ENCODE measurements around the gene ARHGAP25. TPM values are rescaled to one million over a fixed set of nuclear protein-coding genes. Genes with fewer than 3 reads are reported as not detected.

Gene ARHGAP25
- total and polyA plus RNA-seq, 2 of the 4 experiments (the other 2 are of a cell fraction) = 0.29 to 0.36 TPM

DNA sequence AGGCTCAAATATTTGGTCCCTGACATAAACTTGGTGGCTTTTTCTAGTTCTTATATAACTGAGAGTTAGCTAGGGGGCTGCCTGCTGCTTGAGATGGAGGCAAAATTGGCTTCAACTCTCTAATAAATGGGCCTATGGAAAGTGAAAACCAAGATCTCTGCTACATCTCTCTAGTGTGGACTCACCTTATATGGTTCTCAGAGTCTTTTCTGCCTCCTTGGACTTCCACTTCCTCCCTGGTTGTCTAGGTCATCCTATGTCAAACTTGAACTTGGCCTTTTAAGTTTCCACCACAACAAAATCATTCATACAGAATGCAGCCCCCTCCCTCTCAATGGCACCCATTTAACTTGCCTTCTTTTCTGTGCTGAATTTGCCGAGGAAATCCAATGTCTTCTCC, 23.9 kb upstream of the ARHGAP25 start:
- H3K14ac ChIP-seq (replicated peaks; ENCODE audit: low read depth, low read length) = peak overlapping the region; percentile 18; the same call in 1 of the 2 replicates
- H2AFZ ChIP-seq (replicated peaks; ENCODE audit: low read length, poor library complexity) = no peak overlapping the region
- H3K4me2 ChIP-seq (ENCODE audit: low read depth, low read length) = no peak overlapping the region
- no peak overlapping the region; the same call in 1 of the 2 replicates for H2AK5ac ChIP-seq (ENCODE audit: low read depth, low read length)
- H3K9me3 ChIP-seq (ENCODE audit: control insufficient read depth, insufficient read depth, low read length) = no peaks in the 10 kb centered on the region
- no peak overlapping the region for H3K27ac ChIP-seq (ENCODE audit: insufficient read depth, low read length)
- dilution Hi-C loops (cut with HindIII; ENCODE audit: low sequenced_read_pairs, unreplicated experiment) = no loop called here
- H2BK5ac ChIP-seq (ENCODE audit: low read depth, low read length, poor library complexity, severe bottlenecking) = no peak overlapping the region
- peak overlapping the region; percentile 41; the same call in 1 of the 2 replicates for H2BK20ac ChIP-seq (ENCODE audit: low read depth, low read length)
- ATAC-seq (ENCODE audit: low read depth) (no peak), DNase-seq (no peak)
- H3K79me1 ChIP-seq (ENCODE audit: low read depth in 1 of 2, low read length in 2 of 2) = no peaks in the 10 kb centered on the region
- H3K4ac ChIP-seq (ENCODE audit: low read depth, low read length) = peak overlapping the region; percentile 71; the same call in 1 of the 2 replicates
- no TSS peak for BruUV-seq (replicated peaks)
- no peaks in the 10 kb centered on the region for H3K36me3 ChIP-seq (ENCODE audit: control insufficient read depth, insufficient read depth, low read length)
- H2BK120ac ChIP-seq (ENCODE audit: low read depth, low read length) = peak overlapping the region; percentile 48; the same call in 1 of the 2 replicates
- H4K20me1 ChIP-seq (ENCODE audit: insufficient read depth, low read length) = no peaks in the 10 kb centered on the region
- 0 out of 2 replicates have a peak overlapping the region, but pooled peaks have one; percentile 44 for H3K23ac ChIP-seq (ENCODE audit: low read depth, low read length)
- ChIA-PET CTCF (interaction anchor here (3.2 kb wide), 1 partner anchor 215 kb away, joined by 24 read pairs; no protein-coding TSS in a partner anchor), POLR2A (ENCODE audit: unreplicated experiment) (no interaction called here)
- H3K27me3 ChIP-seq (ENCODE audit: control insufficient read depth, insufficient read depth, low read length) = peaks cover 21% of the 10 kb centered on the region
- H4K5ac ChIP-seq (ENCODE audit: low read depth, low read length) = no peak overlapping the region
- no peak overlapping the region for H4K91ac ChIP-seq (ENCODE audit: insufficient read depth, low read depth, low read length)
- H3K9ac ChIP-seq (ENCODE audit: low read depth, low read length) = no peak overlapping the region
- intact Hi-C loops (cut with micrococcal nuclease) = no loop called here
- 0 out of 2 replicates have a peak, but pooled peaks cover 4% of the 10 kb centered on the region for H3K9me1 ChIP-seq (ENCODE audit: insufficient read depth, low read length)
- H3K18ac ChIP-seq (ENCODE audit: low read depth, low read length) = no peak overlapping the region
- peak overlapping the region; percentile 42 for H2AK9ac ChIP-seq (replicated peaks; ENCODE audit: low read depth, low read length, poor library complexity)
- WGBS, 2 experiments (ENCODE audit: extremely low coverage in 2 of 2, insufficient read length in 1 of 2) = no CpG with 5 or more reads among the region's 1 CpG
- H4K8ac ChIP-seq (ENCODE audit: low read depth in 2 of 2, low read length in 2 of 2) = peak overlapping the region in 1 of 2 experiments; percentile 24; a peak in 1 of 4 replicates
- no peak overlapping the region for H3K4me3 ChIP-seq (ENCODE audit: insufficient read depth, low read depth, low read length)
- in situ Hi-C loops (cut with MboI; ENCODE audit: low sequenced_read_pairs) = no loop called here
- no peak for TF ChIP-seq MAFK (IDR thresholded peaks at IDR 0.05; ENCODE audit: low read depth, low read length)
- TF ChIP-seq RCOR1 (IDR thresholded peaks at IDR 0.05; ENCODE audit: insufficient replicate concordance, low read length) = no peak
- TF ChIP-seq, protein P1, sequence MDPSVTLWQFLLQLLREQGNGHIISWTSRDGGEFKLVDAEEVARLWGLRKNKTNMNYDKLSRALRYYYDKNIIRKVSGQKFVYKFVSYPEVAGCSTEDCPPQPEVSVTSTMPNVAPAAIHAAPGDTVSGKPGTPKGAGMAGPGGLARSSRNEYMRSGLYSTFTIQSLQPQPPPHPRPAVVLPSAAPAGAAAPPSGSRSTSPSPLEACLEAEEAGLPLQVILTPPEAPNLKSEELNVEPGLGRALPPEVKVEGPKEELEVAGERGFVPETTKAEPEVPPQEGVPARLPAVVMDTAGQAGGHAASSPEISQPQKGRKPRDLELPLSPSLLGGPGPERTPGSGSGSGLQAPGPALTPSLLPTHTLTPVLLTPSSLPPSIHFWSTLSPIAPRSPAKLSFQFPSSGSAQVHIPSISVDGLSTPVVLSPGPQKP (IDR thresholded peaks at IDR 0.05; ENCODE audit: borderline replicate concordance, low read depth, low read length) = no peak
- no peak for TF ChIP-seq SMC3 (IDR thresholded peaks at IDR 0.05; ENCODE audit: low read depth, low read length)
- no peak for TF ChIP-seq FOS (IDR thresholded peaks at IDR 0.05; ENCODE audit: low read depth, low read length)
- TF ChIP-seq RFX5 (IDR thresholded peaks at IDR 0.05; ENCODE audit: low read depth, low read length) = no peak
- TF ChIP-seq, protein P2, sequence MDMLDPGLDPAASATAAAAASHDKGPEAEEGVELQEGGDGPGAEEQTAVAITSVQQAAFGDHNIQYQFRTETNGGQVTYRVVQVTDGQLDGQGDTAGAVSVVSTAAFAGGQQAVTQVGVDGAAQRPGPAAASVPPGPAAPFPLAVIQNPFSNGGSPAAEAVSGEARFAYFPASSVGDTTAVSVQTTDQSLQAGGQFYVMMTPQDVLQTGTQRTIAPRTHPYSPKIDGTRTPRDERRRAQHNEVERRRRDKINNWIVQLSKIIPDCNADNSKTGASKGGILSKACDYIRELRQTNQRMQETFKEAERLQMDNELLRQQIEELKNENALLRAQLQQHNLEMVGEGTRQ (IDR thresholded peaks at IDR 0.05; ENCODE audit: low read depth, low read length) = no peak
- TF ChIP-seq CEBPB (IDR thresholded peaks at IDR 0.05; ENCODE audit: low read depth, low read length) = no peak
- TF ChIP-seq BHLHE40 (IDR thresholded peaks at IDR 0.05; ENCODE audit: low read depth, low read length) = no peak
- no peak for TF ChIP-seq RAD21 (IDR thresholded peaks at IDR 0.05; ENCODE audit: low read length)
- no peak for TF ChIP-seq MAZ (IDR thresholded peaks at IDR 0.05; ENCODE audit: borderline replicate concordance, low read depth, low read length)
- TF ChIP-seq, protein P3, sequence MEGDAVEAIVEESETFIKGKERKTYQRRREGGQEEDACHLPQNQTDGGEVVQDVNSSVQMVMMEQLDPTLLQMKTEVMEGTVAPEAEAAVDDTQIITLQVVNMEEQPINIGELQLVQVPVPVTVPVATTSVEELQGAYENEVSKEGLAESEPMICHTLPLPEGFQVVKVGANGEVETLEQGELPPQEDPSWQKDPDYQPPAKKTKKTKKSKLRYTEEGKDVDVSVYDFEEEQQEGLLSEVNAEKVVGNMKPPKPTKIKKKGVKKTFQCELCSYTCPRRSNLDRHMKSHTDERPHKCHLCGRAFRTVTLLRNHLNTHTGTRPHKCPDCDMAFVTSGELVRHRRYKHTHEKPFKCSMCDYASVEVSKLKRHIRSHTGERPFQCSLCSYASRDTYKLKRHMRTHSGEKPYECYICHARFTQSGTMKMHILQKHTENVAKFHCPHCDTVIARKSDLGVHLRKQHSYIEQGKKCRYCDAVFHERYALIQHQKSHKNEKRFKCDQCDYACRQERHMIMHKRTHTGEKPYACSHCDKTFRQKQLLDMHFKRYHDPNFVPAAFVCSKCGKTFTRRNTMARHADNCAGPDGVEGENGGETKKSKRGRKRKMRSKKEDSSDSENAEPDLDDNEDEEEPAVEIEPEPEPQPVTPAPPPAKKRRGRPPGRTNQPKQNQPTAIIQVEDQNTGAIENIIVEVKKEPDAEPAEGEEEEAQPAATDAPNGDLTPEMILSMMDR (conservative IDR thresholded peaks at IDR 0.05; ENCODE audit: low read depth, low read length) = no peak
- no peak for TF ChIP-seq CHD1 (IDR thresholded peaks at IDR 0.05; ENCODE audit: low read depth, low read length)
- peaks cover 4% of the 10 kb centered on the region for H3K4me1 ChIP-seq (ENCODE audit: control insufficient read depth, insufficient read depth, low read length)
- H3K56ac ChIP-seq (ENCODE audit: extremely low read depth, insufficient read depth, low read length) = no peak overlapping the region
- peak overlapping the region; percentile 8; the same call in 1 of the 3 replicates for H2BK15ac ChIP-seq (ENCODE audit: low read depth, low read length)
